ENCODE results near the gene RNU1-3. TPM values are rescaled to one million over a fixed set of nuclear protein-coding genes. Genes with fewer than 3 reads are reported as not detected.

RNU1-3 gene
- total and polyA plus RNA-seq, 9 of the 15 experiments (the other 6 are each of a cell fraction or from before 2014, with no cell fraction given): under 0.01 to 32,823 (median 2,538) TPM; not detected in 4

GRCh38 chr1:16677552-16678431, 11.0 kb upstream of the RNU1-3 start (continued):
- TF ChIP-seq, protein P1, sequence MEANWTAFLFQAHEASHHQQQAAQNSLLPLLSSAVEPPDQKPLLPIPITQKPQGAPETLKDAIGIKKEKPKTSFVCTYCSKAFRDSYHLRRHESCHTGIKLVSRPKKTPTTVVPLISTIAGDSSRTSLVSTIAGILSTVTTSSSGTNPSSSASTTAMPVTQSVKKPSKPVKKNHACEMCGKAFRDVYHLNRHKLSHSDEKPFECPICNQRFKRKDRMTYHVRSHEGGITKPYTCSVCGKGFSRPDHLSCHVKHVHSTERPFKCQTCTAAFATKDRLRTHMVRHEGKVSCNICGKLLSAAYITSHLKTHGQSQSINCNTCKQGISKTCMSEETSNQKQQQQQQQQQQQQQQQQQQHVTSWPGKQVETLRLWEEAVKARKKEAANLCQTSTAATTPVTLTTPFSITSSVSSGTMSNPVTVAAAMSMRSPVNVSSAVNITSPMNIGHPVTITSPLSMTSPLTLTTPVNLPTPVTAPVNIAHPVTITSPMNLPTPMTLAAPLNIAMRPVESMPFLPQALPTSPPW (CRISPR knock-in tag; IDR thresholded peaks at IDR 0.05): no peak
- TF ChIP-seq, protein P2, sequence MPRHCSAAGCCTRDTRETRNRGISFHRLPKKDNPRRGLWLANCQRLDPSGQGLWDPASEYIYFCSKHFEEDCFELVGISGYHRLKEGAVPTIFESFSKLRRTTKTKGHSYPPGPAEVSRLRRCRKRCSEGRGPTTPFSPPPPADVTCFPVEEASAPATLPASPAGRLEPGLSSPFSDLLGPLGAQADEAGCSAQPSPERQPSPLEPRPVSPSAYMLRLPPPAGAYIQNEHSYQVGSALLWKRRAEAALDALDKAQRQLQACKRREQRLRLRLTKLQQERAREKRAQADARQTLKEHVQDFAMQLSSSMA (CRISPR knock-in tag; IDR thresholded peaks at IDR 0.05): peak; percentile 85; the same call in 1 of the 2 replicates
- TF ChIP-seq HDGF (IDR thresholded peaks at IDR 0.05) (no peak), RBM39 (optimal IDR thresholded peaks at IDR 0.05; ENCODE audit: low read depth, low read length) (no peak), TFAP4 (CRISPR knock-in tag; IDR thresholded peaks at IDR 0.05; ENCODE audit: borderline replicate concordance) (no peak), KAT7 (CRISPR knock-in tag; IDR thresholded peaks at IDR 0.05; ENCODE audit: borderline replicate concordance) (no peak), SP2 (IDR thresholded peaks at IDR 0.05; ENCODE audit: extremely low read depth, low read depth, low read length, poor library complexity, severe bottlenecking) (no peak), ZNF318 (IDR thresholded peaks at IDR 0.05; ENCODE audit: borderline replicate concordance in 1 of 2, low read depth in 1 of 2) (no peak), TOE1 (IDR thresholded peaks at IDR 0.05; ENCODE audit: borderline replicate concordance) (peak; percentile 59; the same call in 1 of the 2 replicates), TOE1 (CRISPR knock-in tag; IDR thresholded peaks at IDR 0.05; ENCODE audit: borderline replicate concordance, low read depth) (no peak), FOS (IDR thresholded peaks at IDR 0.05; ENCODE audit: extremely low read depth, insufficient read length) (peak; percentile 38)
- TF ChIP-seq, protein P3, sequence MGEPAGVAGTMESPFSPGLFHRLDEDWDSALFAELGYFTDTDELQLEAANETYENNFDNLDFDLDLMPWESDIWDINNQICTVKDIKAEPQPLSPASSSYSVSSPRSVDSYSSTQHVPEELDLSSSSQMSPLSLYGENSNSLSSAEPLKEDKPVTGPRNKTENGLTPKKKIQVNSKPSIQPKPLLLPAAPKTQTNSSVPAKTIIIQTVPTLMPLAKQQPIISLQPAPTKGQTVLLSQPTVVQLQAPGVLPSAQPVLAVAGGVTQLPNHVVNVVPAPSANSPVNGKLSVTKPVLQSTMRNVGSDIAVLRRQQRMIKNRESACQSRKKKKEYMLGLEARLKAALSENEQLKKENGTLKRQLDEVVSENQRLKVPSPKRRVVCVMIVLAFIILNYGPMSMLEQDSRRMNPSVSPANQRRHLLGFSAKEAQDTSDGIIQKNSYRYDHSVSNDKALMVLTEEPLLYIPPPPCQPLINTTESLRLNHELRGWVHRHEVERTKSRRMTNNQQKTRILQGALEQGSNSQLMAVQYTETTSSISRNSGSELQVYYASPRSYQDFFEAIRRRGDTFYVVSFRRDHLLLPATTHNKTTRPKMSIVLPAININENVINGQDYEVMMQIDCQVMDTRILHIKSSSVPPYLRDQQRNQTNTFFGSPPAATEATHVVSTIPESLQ (CRISPR knock-in tag; IDR thresholded peaks at IDR 0.05): no peak
